ENCODE data around the gene PPFIA2. TPM values are rescaled to one million over a fixed set of nuclear protein-coding genes. Genes with fewer than 3 reads are reported as not detected.

PPFIA2 gene
- polyA plus RNA-seq, 1 donor from 2014 or later, result 65.3 TPM

DNA sequence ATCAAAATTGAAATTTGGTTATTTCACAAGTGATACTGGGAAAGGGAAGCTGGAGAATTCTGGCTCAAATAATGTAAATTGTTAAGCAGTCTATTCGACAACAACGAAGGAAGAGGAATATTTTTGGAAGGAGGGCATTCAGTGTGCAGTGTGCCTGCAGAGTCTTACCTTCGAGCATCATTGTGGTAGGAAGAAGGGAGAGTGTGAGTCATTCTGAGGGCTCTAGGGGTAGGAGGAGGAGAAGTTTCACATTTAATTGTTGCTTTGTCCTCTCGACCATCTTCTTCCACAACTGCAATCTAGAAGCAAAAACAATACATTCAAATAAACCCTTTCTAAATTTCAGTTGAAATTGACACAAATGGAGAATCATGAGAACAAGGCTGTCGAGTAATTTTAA, 418.2 kb downstream of the PPFIA2 start:
- Histone ChIP-seq H3K9ac (ENCODE audit: low read length) (no peak overlapping the region), H3K27ac (ENCODE audit: low read length) (no peak overlapping the region), H3K4me2 (ENCODE audit: low read length) (no peak overlapping the region), H3K9me3 (ENCODE audit: low read length) (no peaks in the 10 kb centered on the region), H3K27me3 (ENCODE audit: insufficient read depth, low read depth, low read length) (no peaks in the 10 kb centered on the region), H4K20me1 (ENCODE audit: insufficient read depth) (no peaks in the 10 kb centered on the region), H2AFZ (ENCODE audit: low read depth, low read length) (no peak overlapping the region), H3K36me3 (ENCODE audit: insufficient read depth, low read length) (peaks cover 11% of the 10 kb centered on the region), H3K79me2 (replicated peaks; ENCODE audit: insufficient read depth, low read length) (no peaks in the 10 kb centered on the region), H3K9me2 (ENCODE audit: insufficient read depth, low read length) (no peaks in the 10 kb centered on the region), H3F3A (ENCODE audit: insufficient read depth, low read length, poor library complexity, severe bottlenecking) (no peaks in the 10 kb centered on the region), H3K4me3 (ENCODE audit: low read length) (no peak overlapping the region)
- no peak for TF ChIP-seq MXI1 (conservative IDR thresholded peaks at IDR 0.05; ENCODE audit: poor library complexity, severe bottlenecking)
- no peak for TF ChIP-seq TAF1 (IDR thresholded peaks at IDR 0.05; ENCODE audit: low read depth)

DNA sequence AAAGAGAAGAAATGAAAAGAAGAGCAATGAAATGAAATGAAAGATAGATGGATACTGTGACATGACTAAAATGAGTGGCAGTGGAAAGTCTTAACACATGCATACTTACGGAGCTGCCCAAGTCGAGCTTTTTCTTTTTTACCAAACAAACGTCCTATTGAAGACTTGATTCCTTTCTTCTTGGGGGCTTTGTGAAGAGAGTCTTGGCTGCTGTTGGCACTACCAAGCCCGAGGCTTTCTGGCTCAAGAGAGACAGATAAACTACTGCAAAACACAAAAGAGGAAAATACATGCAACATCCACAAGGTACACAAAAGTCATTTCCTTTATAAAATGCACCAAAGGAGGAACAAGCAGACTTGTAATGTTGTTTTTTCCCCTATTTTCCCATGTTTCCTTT, 420.1 kb downstream of the PPFIA2 start:
- TF ChIP-seq RAD21 (conservative IDR thresholded peaks at IDR 0.05) (no peak), EP300 (conservative IDR thresholded peaks at IDR 0.05; ENCODE audit: poor library complexity, severe bottlenecking) (no peak), EZH2 (IDR thresholded peaks at IDR 0.05; ENCODE audit: borderline replicate concordance, insufficient read depth, low read length, poor library complexity, severe bottlenecking) (no peak), POLR2AphosphoS5 (IDR thresholded peaks at IDR 0.05) (no peak), SMC3 (conservative IDR thresholded peaks at IDR 0.05; ENCODE audit: poor library complexity) (no peak), TAF1 (IDR thresholded peaks at IDR 0.05; ENCODE audit: low read depth) (no peak)
- TF ChIP-seq, protein P1, sequence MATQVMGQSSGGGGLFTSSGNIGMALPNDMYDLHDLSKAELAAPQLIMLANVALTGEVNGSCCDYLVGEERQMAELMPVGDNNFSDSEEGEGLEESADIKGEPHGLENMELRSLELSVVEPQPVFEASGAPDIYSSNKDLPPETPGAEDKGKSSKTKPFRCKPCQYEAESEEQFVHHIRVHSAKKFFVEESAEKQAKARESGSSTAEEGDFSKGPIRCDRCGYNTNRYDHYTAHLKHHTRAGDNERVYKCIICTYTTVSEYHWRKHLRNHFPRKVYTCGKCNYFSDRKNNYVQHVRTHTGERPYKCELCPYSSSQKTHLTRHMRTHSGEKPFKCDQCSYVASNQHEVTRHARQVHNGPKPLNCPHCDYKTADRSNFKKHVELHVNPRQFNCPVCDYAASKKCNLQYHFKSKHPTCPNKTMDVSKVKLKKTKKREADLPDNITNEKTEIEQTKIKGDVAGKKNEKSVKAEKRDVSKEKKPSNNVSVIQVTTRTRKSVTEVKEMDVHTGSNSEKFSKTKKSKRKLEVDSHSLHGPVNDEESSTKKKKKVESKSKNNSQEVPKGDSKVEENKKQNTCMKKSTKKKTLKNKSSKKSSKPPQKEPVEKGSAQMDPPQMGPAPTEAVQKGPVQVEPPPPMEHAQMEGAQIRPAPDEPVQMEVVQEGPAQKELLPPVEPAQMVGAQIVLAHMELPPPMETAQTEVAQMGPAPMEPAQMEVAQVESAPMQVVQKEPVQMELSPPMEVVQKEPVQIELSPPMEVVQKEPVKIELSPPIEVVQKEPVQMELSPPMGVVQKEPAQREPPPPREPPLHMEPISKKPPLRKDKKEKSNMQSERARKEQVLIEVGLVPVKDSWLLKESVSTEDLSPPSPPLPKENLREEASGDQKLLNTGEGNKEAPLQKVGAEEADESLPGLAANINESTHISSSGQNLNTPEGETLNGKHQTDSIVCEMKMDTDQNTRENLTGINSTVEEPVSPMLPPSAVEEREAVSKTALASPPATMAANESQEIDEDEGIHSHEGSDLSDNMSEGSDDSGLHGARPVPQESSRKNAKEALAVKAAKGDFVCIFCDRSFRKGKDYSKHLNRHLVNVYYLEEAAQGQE (IDR thresholded peaks at IDR 0.05; ENCODE audit: borderline replicate concordance), result no peak
- TF ChIP-seq, protein P2, sequence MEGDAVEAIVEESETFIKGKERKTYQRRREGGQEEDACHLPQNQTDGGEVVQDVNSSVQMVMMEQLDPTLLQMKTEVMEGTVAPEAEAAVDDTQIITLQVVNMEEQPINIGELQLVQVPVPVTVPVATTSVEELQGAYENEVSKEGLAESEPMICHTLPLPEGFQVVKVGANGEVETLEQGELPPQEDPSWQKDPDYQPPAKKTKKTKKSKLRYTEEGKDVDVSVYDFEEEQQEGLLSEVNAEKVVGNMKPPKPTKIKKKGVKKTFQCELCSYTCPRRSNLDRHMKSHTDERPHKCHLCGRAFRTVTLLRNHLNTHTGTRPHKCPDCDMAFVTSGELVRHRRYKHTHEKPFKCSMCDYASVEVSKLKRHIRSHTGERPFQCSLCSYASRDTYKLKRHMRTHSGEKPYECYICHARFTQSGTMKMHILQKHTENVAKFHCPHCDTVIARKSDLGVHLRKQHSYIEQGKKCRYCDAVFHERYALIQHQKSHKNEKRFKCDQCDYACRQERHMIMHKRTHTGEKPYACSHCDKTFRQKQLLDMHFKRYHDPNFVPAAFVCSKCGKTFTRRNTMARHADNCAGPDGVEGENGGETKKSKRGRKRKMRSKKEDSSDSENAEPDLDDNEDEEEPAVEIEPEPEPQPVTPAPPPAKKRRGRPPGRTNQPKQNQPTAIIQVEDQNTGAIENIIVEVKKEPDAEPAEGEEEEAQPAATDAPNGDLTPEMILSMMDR (IDR thresholded peaks at IDR 0.05; ENCODE audit: poor library complexity, severe bottlenecking), result no peak
- H3F3A ChIP-seq (ENCODE audit: insufficient read depth, low read length, poor library complexity, severe bottlenecking), result no peaks in the 10 kb centered on the region
- H3K4me2 ChIP-seq (ENCODE audit: low read length), result no peak overlapping the region
- peaks cover 15% of the 10 kb centered on the region for H3K36me3 ChIP-seq (ENCODE audit: insufficient read depth, low read length)
- no peaks in the 10 kb centered on the region for H3K9me3 ChIP-seq (ENCODE audit: low read length)
- H3K9ac ChIP-seq (ENCODE audit: low read length), result no peak overlapping the region
- H2AFZ ChIP-seq (ENCODE audit: low read depth, low read length), result no peak overlapping the region
- H4K20me1 ChIP-seq (ENCODE audit: insufficient read depth), result no peaks in the 10 kb centered on the region
- H3K27me3 ChIP-seq (ENCODE audit: insufficient read depth, low read depth, low read length), result no peaks in the 10 kb centered on the region
- H3K4me3 ChIP-seq (ENCODE audit: low read length), result no peak overlapping the region
- H3K79me2 ChIP-seq (replicated peaks; ENCODE audit: insufficient read depth, low read length), result no peaks in the 10 kb centered on the region
- H3K9me2 ChIP-seq (ENCODE audit: insufficient read depth, low read length), result no peaks in the 10 kb centered on the region
- no peak overlapping the region for H3K27ac ChIP-seq (ENCODE audit: low read length)

DNA sequence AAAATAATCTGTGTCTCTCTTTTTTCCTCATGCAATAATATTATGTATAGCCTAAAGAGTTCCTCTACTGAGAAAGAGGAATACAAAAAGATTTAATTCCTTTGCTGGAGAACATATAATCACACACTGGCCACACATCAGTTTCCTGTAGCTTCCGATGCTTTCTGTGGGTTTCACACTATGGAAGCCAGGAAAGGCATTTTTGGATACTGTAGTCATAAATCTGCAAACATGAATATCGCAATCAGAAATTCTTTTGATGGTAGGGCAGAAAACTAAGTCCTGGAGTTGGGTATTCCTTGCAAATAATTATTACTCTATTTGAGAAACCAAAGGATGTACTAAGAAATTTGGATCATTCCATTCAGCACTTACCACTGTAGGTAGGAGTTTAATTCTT, 421.3 kb downstream of the PPFIA2 start:
- H3K27me3 ChIP-seq (ENCODE audit: insufficient read depth, low read depth, low read length), result no peaks in the 10 kb centered on the region
- no peak overlapping the region for H3K27ac ChIP-seq (ENCODE audit: low read length)
- no peak overlapping the region for H3K9ac ChIP-seq (ENCODE audit: low read length)
- H3K9me2 ChIP-seq (ENCODE audit: insufficient read depth, low read length), result no peaks in the 10 kb centered on the region
- TF ChIP-seq, protein P2 (IDR thresholded peaks at IDR 0.05; ENCODE audit: poor library complexity, severe bottlenecking), result no peak
- no peak for TF ChIP-seq EP300 (conservative IDR thresholded peaks at IDR 0.05; ENCODE audit: poor library complexity, severe bottlenecking)
- TF ChIP-seq TAF1 (IDR thresholded peaks at IDR 0.05; ENCODE audit: low read depth), result no peak
- TF ChIP-seq SMC3 (conservative IDR thresholded peaks at IDR 0.05; ENCODE audit: poor library complexity), result no peak
- no peak for TF ChIP-seq MXI1 (conservative IDR thresholded peaks at IDR 0.05; ENCODE audit: poor library complexity, severe bottlenecking)
- TF ChIP-seq EZH2 (IDR thresholded peaks at IDR 0.05; ENCODE audit: borderline replicate concordance, insufficient read depth, low read length, poor library complexity, severe bottlenecking), result no peak
- no peak for TF ChIP-seq RAD21 (conservative IDR thresholded peaks at IDR 0.05)
- no peak for TF ChIP-seq POLR2AphosphoS5 (IDR thresholded peaks at IDR 0.05)
- no peak overlapping the region for H3K4me2 ChIP-seq (ENCODE audit: low read length)
- no peak overlapping the region for H3K4me3 ChIP-seq (ENCODE audit: low read length)
- H2AFZ ChIP-seq (ENCODE audit: low read depth, low read length), result no peak overlapping the region
- no peaks in the 10 kb centered on the region for H3F3A ChIP-seq (ENCODE audit: insufficient read depth, low read length, poor library complexity, severe bottlenecking)
- H4K20me1 ChIP-seq (ENCODE audit: insufficient read depth), result no peaks in the 10 kb centered on the region
- H3K36me3 ChIP-seq (ENCODE audit: insufficient read depth, low read length), result peaks cover 15% of the 10 kb centered on the region
- no peaks in the 10 kb centered on the region for H3K9me3 ChIP-seq (ENCODE audit: low read length)
- H3K79me2 ChIP-seq (replicated peaks; ENCODE audit: insufficient read depth, low read length), result no peaks in the 10 kb centered on the region

All from neural cell (in vitro differentiated cells).